ENCODE results near the gene FAM135A.

FAM135A gene

GRCh38 chr6:70518723-70519122 is 105.4 kb downstream of the FAM135A start:
- TF ChIP-seq CTCF (IDR thresholded peaks at IDR 0.05; ENCODE audit: poor library complexity, severe bottlenecking) = no peak
- Histone ChIP-seq H3K27me3 (ENCODE audit: insufficient read depth, poor library complexity, severe bottlenecking) (no peaks in the 10 kb centered on the region), H3K36me3 (ENCODE audit: low read depth) (peaks cover 15% of the 10 kb centered on the region), H3K4me3 (ENCODE audit: severe bottlenecking) (no peak overlapping the region), H3K27ac (ENCODE audit: poor library complexity, severe bottlenecking) (no peak overlapping the region), H3K9me3 (ENCODE audit: severe bottlenecking) (no peaks in the 10 kb centered on the region), H3K4me1 (ENCODE audit: insufficient read depth, poor library complexity, severe bottlenecking) (no peaks in the 10 kb centered on the region)
- ATAC-seq (ENCODE audit: low read depth) = no peak
- no peak for DNase-seq (ENCODE audit: low spot score)

GRCh38 chr6:70520575-70520974 is 107.3 kb downstream of the FAM135A start:
- Histone ChIP-seq H3K4me3 (ENCODE audit: severe bottlenecking) (no peak overlapping the region), H3K36me3 (ENCODE audit: low read depth) (peaks cover 34% of the 10 kb centered on the region), H3K27me3 (ENCODE audit: insufficient read depth, poor library complexity, severe bottlenecking) (no peaks in the 10 kb centered on the region), H3K27ac (ENCODE audit: poor library complexity, severe bottlenecking) (no peak overlapping the region), H3K9me3 (ENCODE audit: severe bottlenecking) (no peaks in the 10 kb centered on the region), H3K4me1 (ENCODE audit: insufficient read depth, poor library complexity, severe bottlenecking) (no peaks in the 10 kb centered on the region)
- ATAC-seq (ENCODE audit: low read depth) = no peak
- peak; percentile 58 for TF ChIP-seq CTCF (IDR thresholded peaks at IDR 0.05; ENCODE audit: poor library complexity, severe bottlenecking)
- DNase-seq (ENCODE audit: low spot score) = no peak

DNA sequence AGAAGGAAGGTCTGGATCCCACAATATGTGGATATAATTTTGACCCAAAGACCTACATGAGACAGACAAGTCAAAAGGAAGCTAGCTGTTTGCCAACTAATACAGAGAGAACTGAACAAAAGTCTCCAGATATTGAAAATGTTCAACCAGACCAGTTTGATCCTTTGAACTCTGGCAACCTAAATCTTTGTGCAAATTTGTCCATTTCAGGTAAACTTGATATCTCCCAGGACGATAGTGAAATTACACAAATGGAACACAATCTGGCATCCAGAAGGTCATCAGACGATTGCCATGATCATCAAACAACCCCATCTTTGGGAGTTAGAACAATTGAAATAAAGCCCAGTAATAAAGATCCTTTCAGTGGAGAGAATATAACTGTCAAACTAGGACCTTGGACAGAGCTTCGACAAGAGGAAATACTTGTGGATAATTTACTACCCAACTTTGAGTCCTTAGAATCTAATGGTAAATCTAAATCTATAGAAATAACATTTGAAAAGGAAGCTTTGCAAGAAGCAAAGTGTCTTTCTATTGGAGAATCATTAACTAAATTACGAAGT is 111.5 kb downstream of the FAM135A start:
- DNase-seq (ENCODE audit: low spot score) (no peak), ATAC-seq (ENCODE audit: low read depth) (no peak)
- no peaks in the 10 kb centered on the region for H3K27me3 ChIP-seq (ENCODE audit: insufficient read depth, poor library complexity, severe bottlenecking)
- H3K36me3 ChIP-seq (ENCODE audit: low read depth) = peaks cover 48% of the 10 kb centered on the region
- H3K27ac ChIP-seq (ENCODE audit: poor library complexity, severe bottlenecking) = no peak overlapping the region
- no peak overlapping the region for H3K4me3 ChIP-seq (ENCODE audit: severe bottlenecking)
- no peaks in the 10 kb centered on the region for H3K4me1 ChIP-seq (ENCODE audit: insufficient read depth, poor library complexity, severe bottlenecking)
- H3K9me3 ChIP-seq (ENCODE audit: severe bottlenecking) = no peaks in the 10 kb centered on the region
- TF ChIP-seq CTCF (IDR thresholded peaks at IDR 0.05; ENCODE audit: poor library complexity, severe bottlenecking) = no peak

- H3K27me3 ChIP-seq (ENCODE audit: insufficient read depth, poor library complexity, severe bottlenecking) = no peaks in the 10 kb centered on the region
- ATAC-seq (ENCODE audit: low read depth) (no peak), DNase-seq (ENCODE audit: low spot score) (no peak)
- no peaks in the 10 kb centered on the region for H3K9me3 ChIP-seq (ENCODE audit: severe bottlenecking)
- H3K36me3 ChIP-seq (ENCODE audit: low read depth) = peaks cover 51% of the 10 kb centered on the region
- H3K27ac ChIP-seq (ENCODE audit: poor library complexity, severe bottlenecking) = no peak overlapping the region
- H3K4me1 ChIP-seq (ENCODE audit: insufficient read depth, poor library complexity, severe bottlenecking) = no peaks in the 10 kb centered on the region
- TF ChIP-seq CTCF (IDR thresholded peaks at IDR 0.05; ENCODE audit: poor library complexity, severe bottlenecking) = no peak
- no peak overlapping the region for H3K4me3 ChIP-seq (ENCODE audit: severe bottlenecking)
Measured at GRCh38 chr6:70527071-70527737, 113.9 kb downstream of the FAM135A start.

GRCh38 chr6:70530023-70530422 is 116.7 kb downstream of the FAM135A start:
- Histone ChIP-seq H3K27me3 (ENCODE audit: insufficient read depth, poor library complexity, severe bottlenecking) (no peaks in the 10 kb centered on the region), H3K4me3 (ENCODE audit: severe bottlenecking) (no peak overlapping the region), H3K27ac (ENCODE audit: poor library complexity, severe bottlenecking) (no peak overlapping the region), H3K4me1 (ENCODE audit: insufficient read depth, poor library complexity, severe bottlenecking) (no peaks in the 10 kb centered on the region), H3K36me3 (ENCODE audit: low read depth) (peaks cover 46% of the 10 kb centered on the region), H3K9me3 (ENCODE audit: severe bottlenecking) (no peaks in the 10 kb centered on the region)
- ATAC-seq (ENCODE audit: low read depth) (no peak), DNase-seq (ENCODE audit: low spot score) (no peak)
- no peak for TF ChIP-seq CTCF (IDR thresholded peaks at IDR 0.05; ENCODE audit: poor library complexity, severe bottlenecking)
